Activated CD4-positive, alpha-beta T cell treated with anti-CD3 and anti-CD28 coated beads, Interleukin-2, amount 10 ng/mL, durations not matched to agents 7 days and 5 days (primary cell): ENCODE data around the gene GPLD1. TPM values are rescaled to one million over a fixed set of nuclear protein-coding genes. Genes with fewer than 3 reads are reported as not detected.
A peak's percentile ranks its signal among the peaks of the same experiment; 100 is the strongest.
"Not testable (repeated sequence)": the region's sequence is repeated elsewhere in the genome, so short reads cannot be mapped to it uniquely, and the experiment has no call there.

Source experiments
- CTCF ChIA-PET: fragments of 350-600 bp; sonication (Branson Sonifier 250); formaldehyde crosslinking; loops from one replicate; lab custom pipeline; 2021; ENCODE audit warnings: antibody characterized with exemption; lab: Charles Lee
- POLR2A ChIA-PET: fragments of 350-600 bp; sonication (Branson Sonifier 250); formaldehyde crosslinking; loops from one replicate; lab custom pipeline; 2021; ENCODE audit warnings: antibody characterized with exemption; lab: Charles Lee
- DNase-seq: peaks from one replicate; pipeline ENCODE4 v3.0.0-alpha.2; 2020
- H3K27ac Mint-ChIP-seq: one replicate; pipeline ENCODE4 v1.8.0; 2021; ENCODE audit warnings: mild to moderate bottlenecking, moderate library complexity, mixed read lengths
- H3K27me3 Mint-ChIP-seq: one replicate; pipeline ENCODE4 v1.8.0; 2021; ENCODE audit warnings: mixed read lengths
- H3K36me3 Mint-ChIP-seq: one replicate; pipeline ENCODE4 v1.8.0; 2021; ENCODE audit warnings: low read depth, mixed read lengths
- H3K4me1 Mint-ChIP-seq: one replicate; pipeline ENCODE4 v1.8.0; 2021; ENCODE audit warnings: mixed read lengths
- H3K4me3 Mint-ChIP-seq: one replicate; pipeline ENCODE4 v1.8.0; 2021; ENCODE audit warnings: mild to moderate bottlenecking, moderate library complexity, mixed read lengths
- H3K9me3 Mint-ChIP-seq: one replicate; pipeline ENCODE4 v1.8.0; 2021; ENCODE audit warnings: mixed read lengths
- total RNA-seq, 2 experiments: library from RNA; stranded (reverse); gene quantifications; one replicate each; pipeline ENCODE4 v1.2.3, GENCODE V29; 2021

Gene GPLD1
- total RNA-seq, 2 experiments from 2014 or later = 0.10 to 0.15 TPM

DNA sequence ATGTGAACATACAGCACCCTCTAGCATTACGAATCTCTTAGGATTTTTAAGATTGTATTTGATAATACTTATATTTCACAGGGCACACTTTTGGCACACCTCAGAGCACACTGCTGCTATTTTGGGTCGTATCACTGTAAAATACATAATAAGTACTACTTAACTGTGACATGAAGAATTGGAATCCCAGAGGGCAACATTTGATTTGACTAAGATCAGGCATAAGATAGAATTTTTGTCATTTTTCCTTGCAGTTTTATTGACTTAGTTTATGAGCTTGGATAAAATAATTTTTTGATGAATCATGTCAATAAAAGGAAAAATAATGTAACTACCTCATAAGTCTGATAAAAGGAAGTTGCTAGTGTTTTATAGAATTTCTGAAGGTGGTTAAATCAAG lies 64.3 kb downstream of the GPLD1 start:
- CTCF ChIA-PET = no interaction called here

DNA sequence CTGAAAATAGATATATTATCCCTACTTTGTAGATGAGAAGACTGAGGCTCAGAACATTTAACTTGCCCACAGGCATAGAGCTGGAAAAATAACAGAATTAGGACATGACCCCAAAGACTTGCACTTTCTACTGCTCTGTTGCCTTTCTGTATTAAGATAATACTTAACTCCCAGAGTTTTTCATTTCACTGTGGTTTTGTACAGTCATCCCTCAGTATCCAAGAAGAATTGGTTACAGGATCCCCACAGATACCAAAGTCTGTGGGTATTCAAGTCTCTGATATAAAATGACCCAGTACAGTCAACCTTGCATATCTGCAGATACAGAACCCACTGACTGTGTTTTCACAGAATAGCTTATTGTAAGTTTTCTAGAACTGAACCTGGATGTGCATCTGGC lies 69.9 kb downstream of the GPLD1 start:
- CTCF ChIA-PET = interaction anchor here (0.6 kb wide), 1 partner anchor 157 kb away, joined by 3 read pairs; no protein-coding TSS in a partner anchor
- Mint-ChIP-seq H3K27ac (no peak overlapping the region), H3K9me3 (no peaks in the 10 kb centered on the region), H3K36me3 (peaks cover 46% of the 10 kb centered on the region), H3K4me3 (no peak overlapping the region), H3K27me3 (no peaks in the 10 kb centered on the region), H3K4me1 (no peaks in the 10 kb centered on the region)
- POLR2A ChIA-PET = no interaction called here
- no peak for DNase-seq

More for the DNA sequence above, 64.3 kb downstream of the GPLD1 start:
- Mint-ChIP-seq H3K36me3 (peaks cover 30% of the 10 kb centered on the region), H3K9me3 (no peaks in the 10 kb centered on the region), H3K4me3 (no peak overlapping the region), H3K4me1 (no peaks in the 10 kb centered on the region), H3K27ac (no peak overlapping the region), H3K27me3 (no peaks in the 10 kb centered on the region)
- DNase-seq = no peak
- POLR2A ChIA-PET = no interaction called here

DNA sequence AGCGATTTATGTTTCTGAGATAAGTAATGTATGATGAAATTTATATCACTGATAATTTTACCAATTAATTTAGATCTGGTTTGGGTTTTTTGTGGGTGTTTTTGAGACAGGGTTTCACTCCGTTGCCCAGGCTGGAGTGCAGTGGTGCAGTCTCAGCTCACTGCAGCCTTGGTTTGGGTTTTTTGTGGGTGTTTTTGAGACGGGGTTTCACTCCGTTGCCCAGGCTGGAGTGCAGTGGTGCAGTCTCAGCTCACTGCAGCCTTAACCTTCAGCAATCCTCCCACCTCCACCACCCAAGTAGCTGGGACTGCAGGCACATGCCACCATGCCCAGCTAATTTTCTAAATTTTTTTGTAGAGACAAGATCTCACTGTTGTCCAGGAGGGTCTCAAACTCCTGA lies 73.6 kb downstream of the GPLD1 start:
- ChIA-PET CTCF (interaction anchor here (0.8 kb wide), 1 partner anchor 8 kb away, joined by 5 read pairs; no protein-coding TSS in a partner anchor), POLR2A (no interaction called here)
- DNase-seq = no peak
- H3K9me3 Mint-ChIP-seq = no peaks in the 10 kb centered on the region
- H3K4me1 Mint-ChIP-seq = peaks cover 3% of the 10 kb centered on the region
- H3K27ac Mint-ChIP-seq = no peak overlapping the region
- H3K36me3 Mint-ChIP-seq = peaks cover 44% of the 10 kb centered on the region
- no peaks in the 10 kb centered on the region for H3K27me3 Mint-ChIP-seq
- H3K4me3 Mint-ChIP-seq = no peak overlapping the region

DNA sequence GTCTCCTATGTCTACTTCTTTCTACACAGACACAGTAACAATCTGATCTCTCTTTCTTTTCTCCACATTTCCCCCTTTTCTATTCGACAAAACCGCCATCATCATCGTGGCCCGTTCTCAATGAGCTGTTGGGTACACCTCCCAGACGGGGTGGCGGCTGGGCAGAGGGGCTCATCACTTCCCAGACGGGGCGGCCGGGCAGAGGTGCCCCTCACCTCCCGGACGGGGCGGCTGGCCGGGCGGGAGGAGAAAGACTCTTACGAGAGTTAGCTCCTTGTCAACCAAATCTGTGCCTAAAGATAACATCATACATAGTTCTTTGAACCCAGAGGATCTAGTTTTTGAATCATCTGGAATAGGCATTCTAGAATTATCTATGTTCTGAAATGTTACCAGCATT lies 74.8 kb downstream of the GPLD1 start:
- DNase-seq, H3K4me1 Mint-ChIP-seq, H3K27me3 Mint-ChIP-seq, H3K9me3 Mint-ChIP-seq, POLR2A ChIA-PET, H3K4me3 Mint-ChIP-seq, H3K27ac Mint-ChIP-seq: not testable (repeated sequence)
- peaks cover 41% of the 10 kb centered on the region for H3K36me3 Mint-ChIP-seq
- CTCF ChIA-PET = interaction anchor here (1.5 kb wide), 1 partner anchor 21 kb away, joined by 5 read pairs; no protein-coding TSS in a partner anchor

DNA sequence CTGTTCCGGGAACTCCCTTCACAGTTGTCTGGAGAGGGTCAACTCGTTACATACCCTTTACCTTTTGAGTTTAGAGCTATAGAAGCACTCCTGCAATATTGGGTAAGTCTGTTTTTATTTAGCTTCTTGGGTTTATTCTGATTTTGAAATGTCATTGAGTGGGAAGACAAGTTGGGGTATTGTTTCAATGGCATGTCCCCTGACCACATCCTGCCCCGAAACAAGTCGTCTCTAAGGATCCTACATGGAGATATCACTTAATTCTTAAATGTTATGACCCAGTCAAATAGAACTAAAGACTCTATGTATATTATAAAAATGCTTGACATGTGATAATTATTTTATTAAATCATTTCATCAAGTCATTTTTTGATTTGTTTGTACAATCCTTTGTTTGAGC lies 77.1 kb downstream of the GPLD1 start:
- Mint-ChIP-seq H3K27ac (no peak overlapping the region), H3K36me3 (peaks cover 34% of the 10 kb centered on the region), H3K4me1 (peaks cover 4% of the 10 kb centered on the region), H3K27me3 (no peaks in the 10 kb centered on the region), H3K9me3 (no peaks in the 10 kb centered on the region), H3K4me3 (no peak overlapping the region)
- POLR2A ChIA-PET = no interaction called here
- CTCF ChIA-PET = no interaction called here
- no peak for DNase-seq

DNA sequence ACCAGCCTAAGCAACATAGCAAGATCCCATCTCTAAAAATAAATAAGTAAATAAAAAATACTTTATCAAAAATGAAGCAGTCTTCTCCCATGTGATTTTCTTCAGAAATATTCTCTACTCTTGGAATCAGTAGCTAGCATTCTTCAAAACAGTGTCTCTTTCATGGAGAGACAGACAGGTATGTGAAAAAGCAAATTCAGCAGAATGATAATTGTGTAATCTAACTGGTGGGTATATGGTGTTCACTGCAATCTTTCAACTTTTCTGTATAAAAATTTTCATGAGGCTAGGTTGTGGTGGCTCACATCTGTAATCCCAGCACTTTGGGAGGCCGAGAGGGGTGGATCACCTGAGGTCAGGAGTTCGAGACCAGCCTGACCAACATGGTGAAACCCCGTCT lies 78.8 kb downstream of the GPLD1 start:
- Mint-ChIP-seq H3K27ac (no peak overlapping the region), H3K4me1 (peaks cover 4% of the 10 kb centered on the region), H3K9me3 (no peaks in the 10 kb centered on the region), H3K27me3 (no peaks in the 10 kb centered on the region), H3K4me3 (no peak overlapping the region), H3K36me3 (peaks cover 30% of the 10 kb centered on the region)
- POLR2A ChIA-PET = no interaction called here
- DNase-seq = no peak
- CTCF ChIA-PET = no interaction called here

DNA sequence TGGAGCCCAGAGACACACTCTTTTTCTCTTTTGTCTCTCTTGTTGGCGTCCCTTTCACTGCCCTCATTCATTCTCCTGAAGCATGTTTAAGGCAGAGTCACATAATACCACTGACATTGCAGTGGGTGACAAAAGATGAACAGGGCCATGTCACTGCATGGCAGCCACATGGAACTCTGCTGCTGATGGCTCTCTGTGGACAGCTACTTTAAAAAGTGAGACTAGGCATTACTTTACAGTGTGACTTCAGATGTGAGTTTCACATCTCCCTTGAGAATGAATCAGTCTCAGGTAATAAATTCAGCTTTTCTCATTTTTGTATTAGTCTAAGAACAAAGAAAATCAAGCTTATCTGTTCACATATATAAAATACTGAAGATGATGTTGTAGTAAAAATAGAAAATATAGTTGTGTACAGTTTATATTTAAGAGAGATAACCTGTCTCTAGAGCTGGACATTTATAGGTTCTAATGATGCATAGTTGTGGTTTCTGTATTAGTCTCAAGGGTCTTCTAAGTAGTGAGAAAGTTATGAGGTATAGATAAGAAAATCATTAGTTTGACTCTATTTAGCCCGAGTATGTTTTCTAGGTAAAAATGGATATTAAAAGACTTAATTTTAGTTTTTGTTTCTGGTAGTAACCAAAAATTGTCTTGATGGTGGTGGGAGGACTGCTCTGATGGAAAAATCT lies 80.5 kb downstream of the GPLD1 start:
- H3K27ac Mint-ChIP-seq = no peak overlapping the region
- ChIA-PET POLR2A (no interaction called here), CTCF (no interaction called here)
- H3K4me1 Mint-ChIP-seq = peaks cover 18% of the 10 kb centered on the region
- no peaks in the 10 kb centered on the region for H3K27me3 Mint-ChIP-seq
- no peaks in the 10 kb centered on the region for H3K9me3 Mint-ChIP-seq
- no peak for DNase-seq
- no peak overlapping the region for H3K4me3 Mint-ChIP-seq
- H3K36me3 Mint-ChIP-seq = peaks cover 34% of the 10 kb centered on the region

DNA sequence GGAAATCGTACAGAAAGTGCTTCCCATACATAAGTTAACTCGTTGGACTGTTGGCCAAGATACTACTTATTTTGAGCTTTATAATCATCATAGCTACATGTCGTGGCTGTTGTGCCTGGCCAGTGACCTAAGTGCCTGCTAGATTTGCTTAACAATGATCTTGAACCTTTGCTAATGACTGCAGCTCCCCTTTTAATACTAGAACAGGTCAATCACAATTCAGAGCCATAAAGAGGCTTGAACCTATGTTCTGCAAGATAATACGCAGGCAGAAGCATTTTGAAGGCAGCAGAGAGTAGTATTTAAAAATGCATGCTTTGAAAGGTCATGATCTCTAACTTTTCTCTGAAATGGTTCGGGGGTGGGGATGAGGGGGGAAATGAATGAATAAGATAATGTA lies 84.1 kb downstream of the GPLD1 start:
- H3K4me3 Mint-ChIP-seq = no peak overlapping the region
- peaks cover 16% of the 10 kb centered on the region for H3K36me3 Mint-ChIP-seq
- no peaks in the 10 kb centered on the region for H3K9me3 Mint-ChIP-seq
- ChIA-PET CTCF (no interaction called here), POLR2A (no interaction called here)
- H3K27me3 Mint-ChIP-seq = peaks cover 7% of the 10 kb centered on the region
- peaks cover 29% of the 10 kb centered on the region for H3K4me1 Mint-ChIP-seq
- DNase-seq = no peak
- no peak overlapping the region for H3K27ac Mint-ChIP-seq

DNA sequence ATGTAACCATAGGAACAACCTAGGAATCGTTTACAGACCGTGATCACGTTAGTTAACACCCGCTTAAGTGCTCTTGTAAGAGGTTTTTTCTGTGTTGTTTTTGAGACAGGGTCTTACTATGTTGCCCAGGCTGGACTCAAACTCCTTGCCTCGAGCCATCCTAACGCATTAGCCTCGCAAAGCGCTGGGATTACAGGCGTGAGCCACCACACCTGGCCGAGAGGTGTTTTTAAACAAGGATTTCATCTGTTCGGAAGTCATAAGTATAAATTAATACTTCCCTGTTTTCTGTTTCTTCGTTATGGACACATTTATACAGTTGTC lies 85.9 kb downstream of the GPLD1 start:
- ChIA-PET POLR2A (no interaction called here), CTCF (no interaction called here)
- Mint-ChIP-seq H3K9me3 (no peaks in the 10 kb centered on the region), H3K4me1 (peaks cover 28% of the 10 kb centered on the region), H3K27ac (peak overlapping the region; percentile 74), H3K36me3 (peaks cover 11% of the 10 kb centered on the region), H3K4me3 (peak overlapping the region; percentile 84), H3K27me3 (peaks cover 20% of the 10 kb centered on the region)
- no peak for DNase-seq

DNA sequence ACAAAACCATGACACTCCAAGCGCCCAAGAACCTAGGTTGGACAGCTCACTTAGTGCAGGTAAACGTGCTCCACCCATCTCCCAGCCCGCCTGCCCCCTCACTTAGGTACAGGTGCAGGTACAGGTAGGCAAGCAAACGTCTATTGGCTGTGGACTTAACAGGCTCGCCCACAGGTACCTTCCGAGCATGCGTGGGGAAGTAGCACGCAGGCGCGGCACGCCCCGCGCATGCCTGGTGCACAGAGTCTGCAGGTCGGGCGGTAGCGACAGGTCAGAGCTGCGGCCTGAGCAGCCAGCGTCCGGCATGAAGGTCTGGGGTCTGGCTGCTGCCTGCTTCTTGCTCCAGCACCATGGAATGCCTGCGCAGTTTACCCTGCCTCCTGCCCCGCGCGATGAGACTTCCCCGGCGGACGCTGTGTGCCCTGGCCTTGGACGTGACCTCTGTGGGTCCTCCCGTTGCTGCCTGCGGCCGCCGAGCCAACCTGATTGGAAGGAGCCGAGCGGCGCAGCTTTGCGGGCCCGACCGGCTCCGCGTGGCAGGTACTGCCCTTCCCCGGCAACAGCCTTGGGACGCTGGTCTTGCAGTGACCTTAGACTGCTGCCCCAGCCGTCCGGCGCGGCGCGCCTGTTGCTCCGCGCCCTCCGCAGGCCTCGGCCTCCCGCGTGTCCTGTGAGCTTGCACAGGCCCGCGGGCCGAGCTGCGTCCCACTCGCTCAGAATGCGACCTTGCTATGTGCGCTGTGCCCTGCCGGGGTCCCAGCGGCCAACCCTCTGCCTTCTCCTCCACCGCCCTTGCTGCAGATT lies 86.5 kb downstream of the GPLD1 start, which contains the start of gene MRS2:
Gene MRS2 (plus strand): TSS at position 240 of the 804 bp plus-strand sequence. CDS start 111 bp downstream, at position 351.
- peaks cover 28% of the 10 kb centered on the region for H3K4me1 Mint-ChIP-seq
- DNase-seq = peak; percentile 75
- H3K36me3 Mint-ChIP-seq = peaks cover 11% of the 10 kb centered on the region
- H3K4me3 Mint-ChIP-seq = peak within 1 kb of the TSS; percentile 84
- no peaks in the 10 kb centered on the region for H3K9me3 Mint-ChIP-seq
- ChIA-PET POLR2A (no interaction called here), CTCF (no interaction called here)
- peak within 1 kb of the TSS; percentile 74 for H3K27ac Mint-ChIP-seq
- H3K27me3 Mint-ChIP-seq = peaks cover 23% of the 10 kb centered on the region

DNA sequence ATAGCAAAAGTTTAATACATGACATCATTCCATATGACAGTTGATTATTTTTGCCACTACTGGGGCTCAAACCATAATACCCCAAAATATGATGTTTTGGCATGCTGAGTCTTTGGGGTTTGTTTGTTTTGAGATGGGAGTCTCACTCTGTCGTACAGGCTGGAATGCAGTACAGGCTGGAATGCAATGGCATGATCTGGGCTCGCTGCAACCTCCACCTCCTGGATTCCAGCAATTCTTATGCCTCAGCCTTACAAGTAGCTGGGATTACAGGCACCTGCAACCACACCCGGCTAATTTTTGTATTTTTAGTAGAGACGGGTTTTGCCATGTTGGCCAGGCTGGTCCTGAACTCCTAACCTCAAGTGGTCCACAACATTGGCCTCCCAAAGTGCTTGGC lies 87.9 kb downstream of the GPLD1 start:
- Mint-ChIP-seq H3K9me3 (peaks cover 4% of the 10 kb centered on the region), H3K27me3 (peaks cover 35% of the 10 kb centered on the region), H3K4me1 (peaks cover 28% of the 10 kb centered on the region), H3K27ac (no peak overlapping the region), H3K36me3 (peaks cover 11% of the 10 kb centered on the region), H3K4me3 (no peak overlapping the region)
- DNase-seq = no peak
- ChIA-PET CTCF (no interaction called here), POLR2A (no interaction called here)

DNA sequence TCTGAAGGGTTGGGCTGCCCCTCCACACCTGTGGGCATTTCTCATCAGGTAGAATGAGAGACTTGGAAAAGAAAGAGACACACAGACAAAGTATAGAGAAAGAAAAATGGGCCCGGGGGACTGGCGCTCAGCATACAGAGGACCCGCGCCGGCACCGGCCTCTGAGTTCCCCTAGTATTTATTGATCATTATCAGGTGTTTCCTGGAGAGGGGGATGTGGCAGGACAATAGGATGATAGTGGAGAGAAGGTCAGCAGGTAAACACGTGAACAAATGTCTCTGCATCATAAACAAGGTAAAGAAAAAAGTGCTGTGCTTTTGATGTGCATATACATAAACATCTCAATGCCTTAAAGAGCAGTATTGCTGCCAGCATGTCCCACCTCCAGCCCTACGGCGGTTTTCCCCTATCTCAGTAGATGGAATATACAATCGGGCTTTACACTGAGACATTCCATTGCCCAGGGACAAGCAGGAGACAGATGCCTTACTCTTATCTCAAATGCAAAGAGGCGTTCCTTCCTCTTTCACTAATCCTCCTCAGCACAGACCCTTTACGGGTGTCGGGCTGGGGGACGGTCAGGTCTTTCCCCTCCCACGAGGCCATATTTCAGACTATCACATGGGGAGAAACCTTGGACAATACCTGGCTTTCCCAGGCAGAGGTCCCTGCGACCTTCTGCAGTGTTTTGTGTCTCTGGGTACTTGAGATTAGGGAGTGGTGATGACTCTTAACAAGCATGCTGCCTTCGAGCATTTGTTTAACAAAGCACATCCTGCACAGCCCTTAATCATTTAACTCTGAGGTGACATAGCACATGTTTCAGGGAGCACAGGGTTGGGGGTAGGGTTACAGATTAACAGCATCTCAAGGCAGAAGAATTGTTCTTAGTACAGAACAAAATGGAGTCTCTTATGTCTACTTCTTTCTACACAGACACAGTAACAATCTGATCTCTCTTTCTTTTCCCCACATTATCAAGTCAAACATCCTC lies 89.0 kb downstream of the GPLD1 start:
- Mint-ChIP-seq H3K27me3 (peaks cover 36% of the 10 kb centered on the region), H3K4me1 (peaks cover 26% of the 10 kb centered on the region)
- H3K4me3 Mint-ChIP-seq, H3K36me3 Mint-ChIP-seq, H3K27ac Mint-ChIP-seq, DNase-seq, POLR2A ChIA-PET, H3K9me3 Mint-ChIP-seq, CTCF ChIA-PET: not testable (repeated sequence)
